ENCODE measurements around the gene LHPP. TPM values are rescaled to one million over a fixed set of nuclear protein-coding genes. Genes with fewer than 3 reads are reported as not detected.

The LHPP gene
- polyA plus RNA-seq, 1 experiment = 7.1 TPM

GRCh38 chr10:124639646-124640045 is 178.0 kb downstream of the LHPP start:
- no peak for TF ChIP-seq CTCF (IDR thresholded peaks at IDR 0.05; ENCODE audit: low read depth, low read length)
- POLR2A ChIA-PET = no interaction called here
- no peak for DNase-seq (ENCODE audit: low read depth, low spot score)
- peaks cover under 1% of the 10 kb centered on the region for H3K9me3 ChIP-seq (ENCODE audit: control insufficient read depth, insufficient read depth, low read length)
- no peaks in the 10 kb centered on the region for H3K27me3 ChIP-seq (ENCODE audit: control insufficient read depth, insufficient read depth, low read length)
- no peak overlapping the region for H3K27ac ChIP-seq (ENCODE audit: low read depth, low read length)
- CTCF ChIA-PET = no interaction called here
- no peak overlapping the region for H3K4me3 ChIP-seq (ENCODE audit: low read depth, low read length)

- H3K4me3 ChIP-seq (ENCODE audit: low read depth, low read length) = no peak overlapping the region
- ChIA-PET CTCF (no interaction called here), POLR2A (no interaction called here)
- no peak for TF ChIP-seq CTCF (IDR thresholded peaks at IDR 0.05; ENCODE audit: low read depth, low read length)
- no peaks in the 10 kb centered on the region; the same call in 1 of the 2 replicates for H3K9me3 ChIP-seq (ENCODE audit: control insufficient read depth, insufficient read depth, low read length)
- H3K27ac ChIP-seq (ENCODE audit: low read depth, low read length) = no peak overlapping the region
- no peak for DNase-seq (ENCODE audit: low read depth, low spot score)
- H3K27me3 ChIP-seq (ENCODE audit: control insufficient read depth, insufficient read depth, low read length) = no peaks in the 10 kb centered on the region
Observed at GRCh38 chr10:124640056-124640455, 178.4 kb downstream of the LHPP start.

- ChIA-PET POLR2A (no interaction called here), CTCF (no interaction called here)
- TF ChIP-seq CTCF (IDR thresholded peaks at IDR 0.05; ENCODE audit: low read depth, low read length) = no peak
- no peak overlapping the region for H3K27ac ChIP-seq (ENCODE audit: low read depth, low read length)
- H3K9me3 ChIP-seq (ENCODE audit: control insufficient read depth, insufficient read depth, low read length) = no peaks in the 10 kb centered on the region; the same call in 1 of the 2 replicates
- no peaks in the 10 kb centered on the region for H3K27me3 ChIP-seq (ENCODE audit: control insufficient read depth, insufficient read depth, low read length)
- no peak overlapping the region for H3K4me3 ChIP-seq (ENCODE audit: low read depth, low read length)
- no peak for DNase-seq (ENCODE audit: low read depth, low spot score)
Observed at GRCh38 chr10:124640538-124641231, 179.1 kb downstream of the LHPP start.

- TF ChIP-seq CTCF (IDR thresholded peaks at IDR 0.05; ENCODE audit: low read depth, low read length) = no peak
- no peak for DNase-seq (ENCODE audit: low read depth, low spot score)
- no peak overlapping the region for H3K27ac ChIP-seq (ENCODE audit: low read depth, low read length)
- no peaks in the 10 kb centered on the region for H3K27me3 ChIP-seq (ENCODE audit: control insufficient read depth, insufficient read depth, low read length)
- H3K9me3 ChIP-seq (ENCODE audit: control insufficient read depth, insufficient read depth, low read length) = no peaks in the 10 kb centered on the region; the same call in 1 of the 2 replicates
- CTCF ChIA-PET = no interaction called here
- H3K4me3 ChIP-seq (ENCODE audit: low read depth, low read length) = no peak overlapping the region
- POLR2A ChIA-PET = no interaction called here
Observed at GRCh38 chr10:124641282-124642087, 179.9 kb downstream of the LHPP start.

- DNase-seq (ENCODE audit: low read depth, low spot score) = no peak
- ChIA-PET CTCF (no interaction called here), POLR2A (no interaction called here)
- no peak overlapping the region for H3K27ac ChIP-seq (ENCODE audit: low read depth, low read length)
- no peak overlapping the region for H3K4me3 ChIP-seq (ENCODE audit: low read depth, low read length)
- no peaks in the 10 kb centered on the region for H3K27me3 ChIP-seq (ENCODE audit: control insufficient read depth, insufficient read depth, low read length)
- no peak for TF ChIP-seq CTCF (IDR thresholded peaks at IDR 0.05; ENCODE audit: low read depth, low read length)
- H3K9me3 ChIP-seq (ENCODE audit: control insufficient read depth, insufficient read depth, low read length) = no peaks in the 10 kb centered on the region; the same call in 1 of the 2 replicates
Observed at GRCh38 chr10:124642088-124642710, 180.6 kb downstream of the LHPP start.
